GM03348 (cell line): ENCODE measurements around the gene GPALPP1.
"Not testable (repeated sequence)": the region's sequence is repeated elsewhere in the genome, so short reads cannot be mapped to it uniquely, and the experiment has no call there.

Experiments
- DNase-seq: peaks from one replicate; pipeline ENCODE4 v3.0.0; 2012; ENCODE audit warnings: low spot score

GPALPP1 gene

GRCh38 chr13:45007225-45007624, 17.9 kb downstream of the GPALPP1 start:
- DNase-seq: no peak

GRCh38 chr13:45007823-45008222, 18.5 kb downstream of the GPALPP1 start:
- no peak for DNase-seq

GRCh38 chr13:45011198-45011597, 21.9 kb downstream of the GPALPP1 start:
- DNase-seq: no peak

- no peak for DNase-seq
Observed at GRCh38 chr13:45015300-45015699, 26.0 kb downstream of the GPALPP1 start.

GRCh38 chr13:45016792-45017425, 27.6 kb downstream of the GPALPP1 start:
- DNase-seq: no peak

- not testable (repeated sequence) for DNase-seq
Observed at GRCh38 chr13:45019981-45020380, 30.6 kb downstream of the GPALPP1 start.

- DNase-seq: no peak
Observed at GRCh38 chr13:45021250-45021649, 31.9 kb downstream of the GPALPP1 start.

- DNase-seq: no peak
Observed at GRCh38 chr13:45024847-45025246, 35.5 kb downstream of the GPALPP1 start.

- DNase-seq: no peak
Observed at GRCh38 chr13:45034342-45034741, 45.0 kb downstream of the GPALPP1 start.

- DNase-seq: no peak
Observed at GRCh38 chr13:45036206-45036605, 46.9 kb downstream of the GPALPP1 start.

- no peak for DNase-seq
Observed at GRCh38 chr13:45040173-45040572, 50.8 kb downstream of the GPALPP1 start.

- DNase-seq: no peak
Observed at GRCh38 chr13:45040622-45041021, 51.3 kb downstream of the GPALPP1 start.

- DNase-seq: no peak
Observed at GRCh38 chr13:45042539-45042938, 53.2 kb downstream of the GPALPP1 start.

GRCh38 chr13:45046445-45046844, 57.1 kb downstream of the GPALPP1 start:
- no peak for DNase-seq

GRCh38 chr13:45047394-45048310, 58.3 kb downstream of the GPALPP1 start:
- peak; percentile 85 for DNase-seq

GRCh38 chr13:45048890-45049407, 59.6 kb downstream of the GPALPP1 start:
- DNase-seq: no peak

GRCh38 chr13:45049478-45049877, 60.1 kb downstream of the GPALPP1 start:
- no peak for DNase-seq

- no peak for DNase-seq
Observed at GRCh38 chr13:45051315-45051714, 62.0 kb downstream of the GPALPP1 start.

- peak; percentile 84 for DNase-seq
Observed at GRCh38 chr13:45055198-45055901, 66.0 kb downstream of the GPALPP1 start.

- peak; percentile 62 for DNase-seq
Observed at GRCh38 chr13:45055902-45056648, 66.7 kb downstream of the GPALPP1 start.

GRCh38 chr13:45060062-45060461, 70.7 kb downstream of the GPALPP1 start:
- DNase-seq: no peak
